OCI-LY1 (cell line): Measurements from ENCODE around the gene FAIM2.

Experiments
- EZH2 ChIP-seq: fragments of 200-600 bp; sonication (generic), shearing (Covaris generic); IDR thresholded peaks from 2 replicates; pipeline ENCODE4 v1.8.0; 2017; ENCODE audit warnings: borderline replicate concordance, mixed run types, mild to moderate bottlenecking, antibody characterized with exemption, low read length, moderate library complexity, mixed read lengths
- TF ChIP-seq, protein P1 (sequence below): fragments of 200-600 bp; sonication (generic), shearing (Covaris generic); IDR thresholded peaks from 2 replicates; pipeline ENCODE4 v1.5.1; 2017; ENCODE audit warnings: mild to moderate bottlenecking, antibody characterized with exemption, low read length, moderate library complexity, mixed read lengths

DNA sequence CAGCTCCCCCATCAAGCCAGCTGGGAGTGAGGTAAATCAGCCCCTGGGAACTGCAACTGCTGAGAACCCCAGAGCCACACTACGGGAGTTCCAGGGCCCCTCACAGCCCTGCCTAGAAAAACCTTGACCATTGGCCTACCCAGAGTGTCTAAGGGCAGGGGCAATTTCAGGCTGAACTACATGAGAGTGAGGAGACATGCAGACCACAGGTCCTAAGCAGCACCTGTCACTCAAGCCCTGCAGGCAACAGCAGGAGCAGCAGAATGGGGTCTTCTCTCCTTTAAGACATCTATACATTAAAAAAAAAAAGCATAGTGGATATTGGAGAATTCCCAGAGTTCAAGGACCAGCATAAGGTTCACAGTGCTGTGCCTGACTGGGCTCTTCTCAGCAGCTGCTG is 80.3 kb downstream of the FAIM2 start:
- TF ChIP-seq EZH2: no peak
- TF ChIP-seq, protein P1, sequence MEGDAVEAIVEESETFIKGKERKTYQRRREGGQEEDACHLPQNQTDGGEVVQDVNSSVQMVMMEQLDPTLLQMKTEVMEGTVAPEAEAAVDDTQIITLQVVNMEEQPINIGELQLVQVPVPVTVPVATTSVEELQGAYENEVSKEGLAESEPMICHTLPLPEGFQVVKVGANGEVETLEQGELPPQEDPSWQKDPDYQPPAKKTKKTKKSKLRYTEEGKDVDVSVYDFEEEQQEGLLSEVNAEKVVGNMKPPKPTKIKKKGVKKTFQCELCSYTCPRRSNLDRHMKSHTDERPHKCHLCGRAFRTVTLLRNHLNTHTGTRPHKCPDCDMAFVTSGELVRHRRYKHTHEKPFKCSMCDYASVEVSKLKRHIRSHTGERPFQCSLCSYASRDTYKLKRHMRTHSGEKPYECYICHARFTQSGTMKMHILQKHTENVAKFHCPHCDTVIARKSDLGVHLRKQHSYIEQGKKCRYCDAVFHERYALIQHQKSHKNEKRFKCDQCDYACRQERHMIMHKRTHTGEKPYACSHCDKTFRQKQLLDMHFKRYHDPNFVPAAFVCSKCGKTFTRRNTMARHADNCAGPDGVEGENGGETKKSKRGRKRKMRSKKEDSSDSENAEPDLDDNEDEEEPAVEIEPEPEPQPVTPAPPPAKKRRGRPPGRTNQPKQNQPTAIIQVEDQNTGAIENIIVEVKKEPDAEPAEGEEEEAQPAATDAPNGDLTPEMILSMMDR: no peak
